Stimulated activated CD4-positive, alpha-beta T cell treated with anti-CD3 and anti-CD28 coated beads, Interleukin-2, amount 100 ng/mL, for 24 hours (primary cell): Measurements from ENCODE around the gene EIF4E3.

Experiments used
- DNase-seq, 2 donors: peaks; one replicate each; pipeline ENCODE4 v3.0.0-alpha.2; 2020

EIF4E3 gene

GRCh38 chr3:71685686-71686085 lies 39.5 kb downstream of the EIF4E3 start:
- DNase-seq = no peak

GRCh38 chr3:71684757-71685386 lies 40.3 kb downstream of the EIF4E3 start:
- DNase-seq = no peak

GRCh38 chr3:71684046-71684756 lies 41.0 kb downstream of the EIF4E3 start:
- DNase-seq = no peak

GRCh38 chr3:71681224-71681668 lies 44.0 kb downstream of the EIF4E3 start:
- peak; percentile 34 to 53 for DNase-seq

GRCh38 chr3:71680603-71681002 lies 44.6 kb downstream of the EIF4E3 start:
- DNase-seq = no peak

GRCh38 chr3:71676931-71677330 lies 48.3 kb downstream of the EIF4E3 start:
- no peak for DNase-seq

- DNase-seq = no peak
These were observed 51.7 kb downstream of the EIF4E3 start for GRCh38 chr3:71673486-71673885.

- no peak for DNase-seq
These were observed 52.4 kb downstream of the EIF4E3 start for GRCh38 chr3:71672807-71673206.

- DNase-seq = no peak
These were observed 52.9 kb downstream of the EIF4E3 start for GRCh38 chr3:71672340-71672739.

GRCh38 chr3:71671216-71671845 lies 53.9 kb downstream of the EIF4E3 start:
- no peak for DNase-seq

- no peak for DNase-seq
These were observed 62.6 kb downstream of the EIF4E3 start for GRCh38 chr3:71662568-71662967.

GRCh38 chr3:71662056-71662455 lies 63.1 kb downstream of the EIF4E3 start:
- DNase-seq = no peak

GRCh38 chr3:71659864-71660591 lies 65.2 kb downstream of the EIF4E3 start:
- DNase-seq = no peak

- no peak for DNase-seq
These were observed 67.2 kb downstream of the EIF4E3 start for GRCh38 chr3:71657831-71658530.

GRCh38 chr3:71655061-71655460 lies 70.1 kb downstream of the EIF4E3 start:
- DNase-seq = no peak

GRCh38 chr3:71653414-71653807 lies 71.8 kb downstream of the EIF4E3 start:
- DNase-seq = no peak

GRCh38 chr3:71652781-71653413 lies 72.3 kb downstream of the EIF4E3 start:
- peak; percentile 14 to 28 for DNase-seq

GRCh38 chr3:71651625-71652024 lies 73.6 kb downstream of the EIF4E3 start:
- no peak for DNase-seq

- no peak for DNase-seq
These were observed 74.8 kb downstream of the EIF4E3 start for GRCh38 chr3:71650372-71650771.

GRCh38 chr3:71649757-71650156 lies 75.4 kb downstream of the EIF4E3 start:
- DNase-seq = no peak

- no peak for DNase-seq
These were observed 77.5 kb downstream of the EIF4E3 start for GRCh38 chr3:71647751-71648150.

GRCh38 chr3:71646971-71647370 lies 78.2 kb downstream of the EIF4E3 start:
- no peak for DNase-seq
